ENCODE results near the gene PDGFA.

Gene PDGFA

DNA sequence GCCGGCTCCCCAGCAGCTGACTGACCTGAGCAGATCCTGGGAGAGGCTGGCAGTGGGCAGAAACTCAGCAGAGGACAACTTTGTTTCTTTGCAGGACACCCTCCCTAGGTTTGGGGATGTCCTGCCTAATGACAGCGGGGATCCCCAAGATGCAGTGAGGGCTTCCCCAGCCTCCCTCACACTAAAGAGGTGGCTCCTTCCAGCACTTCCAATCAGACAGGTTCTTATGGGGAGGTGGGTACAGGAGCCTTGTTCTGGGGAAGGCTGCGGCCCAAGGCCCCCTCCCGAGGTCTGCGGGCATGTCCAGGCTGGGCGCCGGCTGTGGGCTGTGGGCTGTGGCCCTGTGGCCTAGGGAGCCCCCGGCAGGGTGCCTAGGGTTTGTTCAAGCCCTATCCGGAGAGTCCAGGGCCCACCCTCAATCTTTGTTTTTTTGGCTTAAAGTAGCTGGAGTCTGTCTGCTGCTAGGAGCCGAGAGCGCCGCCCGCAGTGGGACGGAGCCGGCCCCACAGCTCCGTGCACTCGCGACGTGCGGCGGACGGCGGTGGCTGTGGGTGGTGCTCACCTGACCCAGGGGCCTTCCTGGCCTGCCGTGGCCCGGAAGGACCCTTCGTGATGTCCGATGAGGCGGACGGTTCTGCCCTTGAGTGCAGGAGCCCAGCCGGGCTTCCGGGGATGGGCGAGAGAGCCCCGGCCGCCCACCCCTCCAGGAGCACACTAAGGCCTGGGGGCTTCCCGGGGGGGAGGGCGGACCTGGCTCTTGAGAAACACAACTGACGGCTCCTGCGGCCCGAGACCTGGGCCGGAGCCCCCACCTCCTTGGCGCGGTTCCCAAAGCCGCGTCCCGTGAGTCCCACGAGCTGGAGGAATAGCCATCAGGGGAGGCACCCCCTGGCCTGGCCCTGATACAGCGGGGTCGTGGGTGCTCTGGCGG is 57.2 kb downstream of the PDGFA start:
- no peak for TF ChIP-seq CTCF (IDR thresholded peaks at IDR 0.05; ENCODE audit: borderline replicate concordance, control extremely low read depth, extremely low read depth, insufficient read depth, missing control alignments)
- in situ Hi-C loops (cut with MboI; ENCODE audit: low sequenced_read_pairs, unreplicated experiment): no loop called here
- no peak for DNase-seq (ENCODE audit: low spot score)

- TF ChIP-seq CTCF (IDR thresholded peaks at IDR 0.05; ENCODE audit: borderline replicate concordance, control extremely low read depth, extremely low read depth, insufficient read depth, missing control alignments): no peak
- DNase-seq (ENCODE audit: low spot score): no peak
- in situ Hi-C loops (cut with MboI; ENCODE audit: low sequenced_read_pairs, unreplicated experiment): no loop called here
These were observed 58.0 kb downstream of the PDGFA start for GRCh38 chr7:461453-462172.

GRCh38 chr7:461117-461452 is 58.6 kb downstream of the PDGFA start:
- DNase-seq (ENCODE audit: low spot score): no peak

DNA sequence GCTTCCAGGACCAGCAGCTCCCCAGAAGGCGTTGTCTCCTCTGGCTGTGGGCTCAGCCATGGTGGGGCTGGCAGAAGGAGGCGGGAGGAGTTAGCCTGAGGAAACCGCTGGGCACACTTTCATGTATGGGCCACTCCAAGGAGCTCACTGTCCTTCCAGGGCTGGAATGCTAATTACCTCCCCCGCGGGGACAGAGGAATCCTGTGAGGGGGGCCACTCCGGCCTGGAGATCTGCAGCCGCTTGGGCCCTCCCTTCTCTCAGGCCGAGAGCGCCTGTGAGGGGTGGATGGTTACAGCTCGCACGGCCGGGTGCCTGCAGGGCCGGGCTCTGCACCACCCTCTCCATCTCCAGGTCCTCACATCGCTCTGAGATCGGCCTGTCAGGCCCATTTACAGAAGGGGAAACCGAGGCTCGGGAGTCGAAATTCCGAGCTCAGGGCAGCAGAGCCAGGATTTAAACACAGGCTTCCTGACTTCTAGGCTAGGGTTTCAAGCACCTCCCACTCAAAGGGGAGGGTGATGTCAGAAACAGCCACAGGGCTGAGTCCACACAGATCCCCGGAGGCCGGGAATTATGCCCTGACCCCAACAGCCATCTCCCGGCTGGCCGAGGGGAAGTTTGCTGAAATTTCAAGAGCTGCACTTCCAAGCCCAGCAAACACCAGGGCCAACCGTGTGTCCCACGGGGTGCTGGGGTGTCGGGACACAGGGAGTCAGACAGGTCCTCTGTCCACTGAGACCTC is 59.1 kb downstream of the PDGFA start:
- in situ Hi-C loops (cut with MboI; ENCODE audit: low sequenced_read_pairs, unreplicated experiment): no loop called here
- TF ChIP-seq CTCF (IDR thresholded peaks at IDR 0.05; ENCODE audit: borderline replicate concordance, control extremely low read depth, extremely low read depth, insufficient read depth, missing control alignments): no peak
- no peak for DNase-seq (ENCODE audit: low spot score)

More at GRCh38 chr7:461117-461452, 58.6 kb downstream of the PDGFA start:
- in situ Hi-C loops (cut with MboI; ENCODE audit: low sequenced_read_pairs, unreplicated experiment): no loop called here
- no peak for TF ChIP-seq CTCF (IDR thresholded peaks at IDR 0.05; ENCODE audit: borderline replicate concordance, control extremely low read depth, extremely low read depth, insufficient read depth, missing control alignments)

GRCh38 chr7:459584-460373 is 59.9 kb downstream of the PDGFA start:
- in situ Hi-C loops (cut with MboI; ENCODE audit: low sequenced_read_pairs, unreplicated experiment): no loop called here
- TF ChIP-seq CTCF (IDR thresholded peaks at IDR 0.05; ENCODE audit: borderline replicate concordance, control extremely low read depth, extremely low read depth, insufficient read depth, missing control alignments): no peak

More at GRCh38 chr7:459584-460373, 59.9 kb downstream of the PDGFA start:
- DNase-seq (ENCODE audit: low spot score): no peak
